IMR-90 (cell line): ENCODE measurements around the gene OR2A25. TPM values are rescaled to one million over a fixed set of nuclear protein-coding genes. Genes with fewer than 3 reads are reported as not detected.

Source experiments
- ATAC-seq: fragments of 200-7000 bp; cut with Tn5 transposase; 2 replicates; pipeline ENCODE4 v1.9.1; 2020; ENCODE audit warnings: low read depth, mild to moderate bottlenecking, moderate library complexity
- BruUV-seq: library from RNA; stranded (reverse); fragments of 400-500 nt; replicated peaks from 2 replicates; lab custom pipeline; 2021; lab: Mats Ljungman, UMichigan
- CTCF ChIA-PET: fragments of 300-600 bp; formaldehyde crosslinking; extraction: SDS; loops from one replicate; lab custom pipeline; 2021; ENCODE audit warnings: antibody characterized with exemption; lab: Yijun Ruan, JAX
- POLR2A ChIA-PET: fragments of 300-600 bp; sonication (Branson Sonifier 250); formaldehyde crosslinking; loops from one replicate; lab custom pipeline; 2022; ENCODE audit warnings: antibody characterized with exemption; ENCODE audit not compliant: unreplicated experiment; lab: Charles Lee
- DNase-seq: peaks from one replicate; pipeline ENCODE4 v3.0.0; 2013
- H2AFZ ChIP-seq: replicated peaks from 2 replicates; pipeline ENCODE3; 2013; ENCODE audit warnings: low read length, mild to moderate bottlenecking; ENCODE audit not compliant: poor library complexity
- H2AK5ac ChIP-seq: 2 replicates; pipeline ENCODE4 v1.6.1; 2013; ENCODE audit warnings: low read depth, low read length, inconsistent platforms
- H2AK9ac ChIP-seq: replicated peaks from 2 replicates; pipeline ENCODE3; 2013; ENCODE audit warnings: mild to moderate bottlenecking, low read depth, low read length, moderate library complexity; ENCODE audit not compliant: poor library complexity
- H2BK120ac ChIP-seq: 2 replicates; pipeline ENCODE4 v1.6.1; 2013; ENCODE audit warnings: low read depth, low read length, inconsistent platforms
- H2BK15ac ChIP-seq: 3 replicates; pipeline ENCODE4 v1.6.1; 2013; ENCODE audit warnings: low read depth, low read length, inconsistent platforms
- H2BK20ac ChIP-seq: 2 replicates; pipeline ENCODE4 v1.6.1; 2013; ENCODE audit warnings: low read depth, mild to moderate bottlenecking, inconsistent platforms, low read length, moderate library complexity
- H2BK5ac ChIP-seq: 2 replicates; pipeline ENCODE4 v1.6.1; 2013; ENCODE audit warnings: mild to moderate bottlenecking, low read depth, low read length, inconsistent platforms; ENCODE audit not compliant: poor library complexity, severe bottlenecking
- H3K14ac ChIP-seq: replicated peaks from 2 replicates; pipeline ENCODE4 v1.6.1; 2013; ENCODE audit warnings: low read depth, low read length, inconsistent platforms
- H3K18ac ChIP-seq: 2 replicates; pipeline ENCODE4 v1.6.1; 2013; ENCODE audit warnings: low read depth, low read length, control low read depth
- H3K23ac ChIP-seq: 2 replicates; pipeline ENCODE4 v1.6.1; 2013; ENCODE audit warnings: low read depth, low read length, inconsistent platforms
- H3K27ac ChIP-seq: 2 replicates; pipeline ENCODE4 v1.5.1; 2013; ENCODE audit warnings: mild to moderate bottlenecking, control low read depth, low read length; ENCODE audit not compliant: insufficient read depth
- H3K27me3 ChIP-seq: 2 replicates; pipeline ENCODE4 v1.6.1; 2013; ENCODE audit warnings: low read length; ENCODE audit not compliant: control insufficient read depth, insufficient read depth
- H3K36me3 ChIP-seq: 2 replicates; pipeline ENCODE4 v1.6.1; 2013; ENCODE audit warnings: low read length, mixed read lengths; ENCODE audit not compliant: control insufficient read depth, insufficient read depth
- H3K4ac ChIP-seq: 2 replicates; pipeline ENCODE4 v1.6.1; 2013; ENCODE audit warnings: low read depth, low read length, inconsistent platforms
- H3K4me1 ChIP-seq: 2 replicates; pipeline ENCODE4 v1.6.1; 2013; ENCODE audit warnings: low read length, mixed read lengths; ENCODE audit not compliant: control insufficient read depth, insufficient read depth
- H3K4me2 ChIP-seq: 2 replicates; pipeline ENCODE4 v1.6.1; 2013; ENCODE audit warnings: low read depth, mild to moderate bottlenecking, control low read depth, low read length, moderate library complexity
- H3K4me3 ChIP-seq: 2 replicates; pipeline ENCODE4 v1.5.1; 2013; ENCODE audit warnings: low read depth, mild to moderate bottlenecking, control low read depth, low read length, moderate library complexity; ENCODE audit not compliant: insufficient read depth
- H3K56ac ChIP-seq: 2 replicates; pipeline ENCODE4 v1.6.1; 2013; ENCODE audit warnings: low read length, inconsistent platforms; ENCODE audit not compliant: insufficient read depth; ENCODE audit errors: extremely low read depth
- H3K79me1 ChIP-seq, 2 experiments: 2 replicates each; pipeline ENCODE4 v1.6.1; 2013; ENCODE audit warnings: low read length in 2 of 2, inconsistent platforms in 1 of 2, low read depth in 1 of 2
- H3K9ac ChIP-seq: 2 replicates; pipeline ENCODE4 v1.6.1; 2013; ENCODE audit warnings: low read depth, low read length, control low read depth
- H3K9me1 ChIP-seq: 2 replicates; pipeline ENCODE4 v1.6.1; 2013; ENCODE audit warnings: low read length, inconsistent platforms; ENCODE audit not compliant: insufficient read depth
- H3K9me3 ChIP-seq: 2 replicates; pipeline ENCODE4 v1.6.1; 2013; ENCODE audit warnings: low read length; ENCODE audit not compliant: control insufficient read depth, insufficient read depth
- H4K20me1 ChIP-seq: 2 replicates; pipeline ENCODE4 v1.6.1; 2013; ENCODE audit warnings: low read length, inconsistent platforms; ENCODE audit not compliant: insufficient read depth
- H4K5ac ChIP-seq: 2 replicates; pipeline ENCODE4 v1.6.1; 2013; ENCODE audit warnings: mild to moderate bottlenecking, low read depth, low read length, control low read depth
- H4K8ac ChIP-seq, 2 experiments: 2 replicates each; pipeline ENCODE4 v1.6.1; 2013; ENCODE audit warnings: low read depth in 2 of 2, low read length in 2 of 2, control low read depth in 1 of 2, inconsistent platforms in 1 of 2
- H4K91ac ChIP-seq: 2 replicates; pipeline ENCODE4 v1.6.1; 2013; ENCODE audit warnings: low read depth, low read length, inconsistent platforms; ENCODE audit not compliant: insufficient read depth
- BHLHE40 ChIP-seq: fragments of 150-350 bp; IDR thresholded peaks from 2 replicates; pipeline ENCODE4 v1.6.1; 2016; ENCODE audit warnings: mild to moderate bottlenecking, low read depth, low read length
- CEBPB ChIP-seq: IDR thresholded peaks from 2 replicates; pipeline ENCODE4 v1.6.1; 2012; ENCODE audit warnings: low read depth, low read length, improper control_type of control experiment
- CHD1 ChIP-seq: IDR thresholded peaks from 2 replicates; pipeline ENCODE4 v1.6.1; 2012; ENCODE audit warnings: low read depth, low read length, improper control_type of control experiment
- FOS ChIP-seq: fragments of 150-350 bp; IDR thresholded peaks from 2 replicates; pipeline ENCODE4 v1.6.1; 2016; ENCODE audit warnings: low read depth, low read length
- MAFK ChIP-seq: IDR thresholded peaks from 2 replicates; pipeline ENCODE4 v1.6.1; 2012; ENCODE audit warnings: low read depth, low read length, improper control_type of control experiment
- MAZ ChIP-seq: IDR thresholded peaks from 2 replicates; pipeline ENCODE4 v1.6.1; 2012; ENCODE audit warnings: low read depth, mild to moderate bottlenecking, low read length, improper control_type of control experiment, moderate library complexity, borderline replicate concordance
- MXI1 ChIP-seq: IDR thresholded peaks from 2 replicates; pipeline ENCODE4 v1.6.1; 2012; ENCODE audit warnings: low read depth, mild to moderate bottlenecking, low read length, moderate library complexity, borderline replicate concordance
- NFE2L2 ChIP-seq: fragments of 150-350 bp; IDR thresholded peaks from 2 replicates; pipeline ENCODE4 v1.6.1; 2016; ENCODE audit warnings: low read depth, mild to moderate bottlenecking, low read length
- POLR2A ChIP-seq: IDR thresholded peaks from 2 replicates; pipeline ENCODE4 v1.6.1; 2012; ENCODE audit warnings: mild to moderate bottlenecking, low read depth, low read length
- RAD21 ChIP-seq: IDR thresholded peaks from 2 replicates; pipeline ENCODE4 v1.6.1; 2012; ENCODE audit warnings: low read length, improper control_type of control experiment
- RCOR1 ChIP-seq: IDR thresholded peaks from 2 replicates; pipeline ENCODE4 v1.6.1; 2012; ENCODE audit warnings: mild to moderate bottlenecking, low read length, improper control_type of control experiment; ENCODE audit not compliant: insufficient replicate concordance
- RFX5 ChIP-seq: IDR thresholded peaks from 2 replicates; pipeline ENCODE4 v1.8.0; 2012; ENCODE audit warnings: low read depth, mild to moderate bottlenecking, low read length, moderate library complexity
- SMC3 ChIP-seq: fragments of 150-350 bp; IDR thresholded peaks from 2 replicates; pipeline ENCODE4 v1.6.1; 2016; ENCODE audit warnings: low read depth, mild to moderate bottlenecking, antibody characterized with exemption, low read length, moderate library complexity
- WGBS, 2 experiments: methylation state at CpG; one replicate each; pipeline versions ENCODE4 v1.1.5 to v1.1.7; 2013; ENCODE audit warnings: missing lambda C conversion rate in 2 of 2; ENCODE audit not compliant: insufficient read length in 1 of 2; ENCODE audit errors: extremely low coverage in 2 of 2; 5-methylcytosine and 5-hydroxymethylcytosine counted together
- dilution Hi-C: fragments of 300-500 bp; cut with HindIII; formaldehyde crosslinking; loops from one replicate; pipeline ENCODE4 v1.14.3; 2018; ENCODE audit warnings: low sequenced_read_pairs; ENCODE audit not compliant: unreplicated experiment
- in situ Hi-C: fragments of 300-500 bp; cut with MboI; formaldehyde crosslinking; loops from 3 replicates; pipeline ENCODE4 v1.14.3; 2019; ENCODE audit warnings: low sequenced_read_pairs, inconsistent platforms, mixed read lengths
- intact Hi-C: fragments of 100-400 bp; cut with micrococcal nuclease; formaldehyde crosslinking; loops from 2 replicates; pipeline ENCODE4 v1.10.0; 2022
- polyA plus RNA-seq, 3 experiments: library from polyadenylated mRNA; depleted of rRNA; stranded (reverse); fragments of >200 nt; gene quantifications; 2 replicates each; pipeline ENCODE4 v1.2.3, GENCODE V29; 2012; ENCODE audit warnings: low replicate concordance in 1 of 3
- total RNA-seq: library from RNA; depleted of rRNA; stranded (reverse); fragments of >200 nt; gene quantifications from 2 replicates; pipeline ENCODE4 v1.2.3, GENCODE V29; 2012
- TF ChIP-seq, protein P1 (sequence below): fragments of 150-350 bp; IDR thresholded peaks from 2 replicates; pipeline ENCODE4 v1.6.1; 2017; ENCODE audit warnings: mild to moderate bottlenecking, antibody characterized with exemption, low read length, low read depth
- TF ChIP-seq, protein P2 (sequence below): fragments of 150-350 bp; IDR thresholded peaks from 2 replicates; pipeline ENCODE4 v1.6.1; 2016; ENCODE audit warnings: low read depth, mild to moderate bottlenecking, low read length, moderate library complexity, borderline replicate concordance
- TF ChIP-seq, protein P3 (sequence below): conservative IDR thresholded peaks from 2 replicates; pipeline ENCODE4 v1.5.1; 2012; ENCODE audit warnings: mild to moderate bottlenecking, low read depth, low read length, improper control_type of control experiment

Gene OR2A25
- total and polyA plus RNA-seq, 2 of the 4 experiments (the other 2 are of a cell fraction): not detected

DNA sequence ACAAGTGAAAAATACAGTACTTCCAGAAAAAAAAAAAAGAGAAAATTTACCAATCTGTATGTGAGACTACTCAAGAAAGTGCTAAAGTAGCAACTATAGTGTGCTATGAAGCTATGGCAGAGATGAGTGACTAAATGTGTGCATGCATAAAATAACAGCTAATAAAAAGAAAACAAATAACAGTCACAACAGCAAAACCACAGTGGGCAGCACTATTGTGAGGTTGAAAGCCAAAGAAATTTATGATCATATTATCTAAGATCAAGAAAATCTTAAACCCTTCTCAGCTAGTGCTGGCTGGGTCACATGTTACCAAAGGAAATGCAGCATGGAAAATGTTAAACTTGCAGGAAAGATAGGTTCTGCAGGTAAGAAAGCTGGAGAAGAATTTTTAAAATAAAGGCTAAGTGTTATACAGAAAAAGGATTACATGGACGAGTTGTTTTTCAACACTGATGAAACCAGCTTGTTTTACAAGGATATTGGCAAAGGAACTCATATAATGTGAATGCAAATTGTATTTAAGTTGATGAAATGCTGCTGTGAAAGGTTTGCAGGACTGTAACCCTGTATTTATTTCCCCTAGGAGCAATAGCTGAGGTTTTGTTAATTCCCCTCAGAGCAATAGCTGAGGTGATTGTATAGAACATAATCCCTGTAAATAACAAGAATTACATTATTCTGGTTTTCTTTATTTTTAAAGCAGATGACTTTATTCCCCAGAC lies 36.5 kb upstream of the OR2A25 start:
- BruUV-seq: no TSS peak
- Histone ChIP-seq H3K23ac (no peak overlapping the region), H2BK20ac (no peak overlapping the region), H3K4me3 (no peak overlapping the region), H2AFZ (no peak overlapping the region), H4K20me1 (no peaks in the 10 kb centered on the region), H3K4ac (no peak overlapping the region), H3K14ac (no peak overlapping the region), H2AK5ac (no peak overlapping the region), H4K91ac (no peak overlapping the region), H3K56ac (no peak overlapping the region), H3K9ac (no peak overlapping the region), H3K27me3 (no peaks in the 10 kb centered on the region), H3K18ac (no peak overlapping the region), H3K79me1 (no peaks in the 10 kb centered on the region), H2AK9ac (no peak overlapping the region), H4K8ac (no peak overlapping the region), H3K27ac (no peak overlapping the region), H3K9me1 (no peaks in the 10 kb centered on the region), H3K9me3 (no peaks in the 10 kb centered on the region), H4K5ac (no peak overlapping the region), H3K4me1 (no peaks in the 10 kb centered on the region), H3K4me2 (no peak overlapping the region), H3K36me3 (no peaks in the 10 kb centered on the region), H2BK120ac (no peak overlapping the region), H2BK5ac (no peak overlapping the region), H2BK15ac (no peak overlapping the region)
- dilution Hi-C loops: no loop called here
- TF ChIP-seq RCOR1 (no peak), SMC3 (no peak), CEBPB (no peak), RFX5 (no peak), MAFK (no peak), RAD21 (no peak), CHD1 (no peak), POLR2A (no peak), NFE2L2 (no peak), FOS (no peak), BHLHE40 (no peak), MAZ (no peak), MXI1 (no peak)
- TF ChIP-seq, protein P1, sequence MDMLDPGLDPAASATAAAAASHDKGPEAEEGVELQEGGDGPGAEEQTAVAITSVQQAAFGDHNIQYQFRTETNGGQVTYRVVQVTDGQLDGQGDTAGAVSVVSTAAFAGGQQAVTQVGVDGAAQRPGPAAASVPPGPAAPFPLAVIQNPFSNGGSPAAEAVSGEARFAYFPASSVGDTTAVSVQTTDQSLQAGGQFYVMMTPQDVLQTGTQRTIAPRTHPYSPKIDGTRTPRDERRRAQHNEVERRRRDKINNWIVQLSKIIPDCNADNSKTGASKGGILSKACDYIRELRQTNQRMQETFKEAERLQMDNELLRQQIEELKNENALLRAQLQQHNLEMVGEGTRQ: no peak
- TF ChIP-seq, protein P2, sequence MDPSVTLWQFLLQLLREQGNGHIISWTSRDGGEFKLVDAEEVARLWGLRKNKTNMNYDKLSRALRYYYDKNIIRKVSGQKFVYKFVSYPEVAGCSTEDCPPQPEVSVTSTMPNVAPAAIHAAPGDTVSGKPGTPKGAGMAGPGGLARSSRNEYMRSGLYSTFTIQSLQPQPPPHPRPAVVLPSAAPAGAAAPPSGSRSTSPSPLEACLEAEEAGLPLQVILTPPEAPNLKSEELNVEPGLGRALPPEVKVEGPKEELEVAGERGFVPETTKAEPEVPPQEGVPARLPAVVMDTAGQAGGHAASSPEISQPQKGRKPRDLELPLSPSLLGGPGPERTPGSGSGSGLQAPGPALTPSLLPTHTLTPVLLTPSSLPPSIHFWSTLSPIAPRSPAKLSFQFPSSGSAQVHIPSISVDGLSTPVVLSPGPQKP: no peak
- TF ChIP-seq, protein P3, sequence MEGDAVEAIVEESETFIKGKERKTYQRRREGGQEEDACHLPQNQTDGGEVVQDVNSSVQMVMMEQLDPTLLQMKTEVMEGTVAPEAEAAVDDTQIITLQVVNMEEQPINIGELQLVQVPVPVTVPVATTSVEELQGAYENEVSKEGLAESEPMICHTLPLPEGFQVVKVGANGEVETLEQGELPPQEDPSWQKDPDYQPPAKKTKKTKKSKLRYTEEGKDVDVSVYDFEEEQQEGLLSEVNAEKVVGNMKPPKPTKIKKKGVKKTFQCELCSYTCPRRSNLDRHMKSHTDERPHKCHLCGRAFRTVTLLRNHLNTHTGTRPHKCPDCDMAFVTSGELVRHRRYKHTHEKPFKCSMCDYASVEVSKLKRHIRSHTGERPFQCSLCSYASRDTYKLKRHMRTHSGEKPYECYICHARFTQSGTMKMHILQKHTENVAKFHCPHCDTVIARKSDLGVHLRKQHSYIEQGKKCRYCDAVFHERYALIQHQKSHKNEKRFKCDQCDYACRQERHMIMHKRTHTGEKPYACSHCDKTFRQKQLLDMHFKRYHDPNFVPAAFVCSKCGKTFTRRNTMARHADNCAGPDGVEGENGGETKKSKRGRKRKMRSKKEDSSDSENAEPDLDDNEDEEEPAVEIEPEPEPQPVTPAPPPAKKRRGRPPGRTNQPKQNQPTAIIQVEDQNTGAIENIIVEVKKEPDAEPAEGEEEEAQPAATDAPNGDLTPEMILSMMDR: no peak
- CTCF ChIA-PET: no interaction called here
- no peak for ATAC-seq
- DNase-seq: no peak
- in situ Hi-C loops: no loop called here
- no CpG with 5 or more reads among the region's 1 CpG for WGBS, 2 experiments
- intact Hi-C loops: no loop called here
- POLR2A ChIA-PET: no interaction called here
